Measurements from ENCODE around the gene KRCC1. TPM values are rescaled to one million over a fixed set of nuclear protein-coding genes. Genes with fewer than 3 reads are reported as not detected.

The KRCC1 gene
- total RNA-seq, 2 experiments from 2014 or later, result 3.0 to 3.2 TPM

- H3K9me3 ChIP-seq (ENCODE audit: control insufficient read depth in 1 of 2, insufficient read depth in 1 of 2, low read length in 2 of 2), result no peaks in the 10 kb centered on the region
- Mint-ChIP-seq H3K27ac (no peak overlapping the region), H3K27me3 (no peaks in the 10 kb centered on the region), H3K9me3 (no peaks in the 10 kb centered on the region), H3K36me3 (ENCODE audit: low read depth) (no peaks in the 10 kb centered on the region), H3K4me3 (no peak overlapping the region), H3K4me1 (ENCODE audit: low read depth) (peaks cover 32% of the 10 kb centered on the region)
- ATAC-seq (ENCODE audit: poor library complexity) (no peak), DNase-seq (no peak)
- H3K4me1 ChIP-seq (ENCODE audit: insufficient read depth, low read length), result peaks cover 11% of the 10 kb centered on the region
- TF ChIP-seq CTCF (IDR thresholded peaks at IDR 0.05), result no peak
- H3K4me3 ChIP-seq (ENCODE audit: low read length), result no peak overlapping the region
- intact Hi-C loops (cut with DNase I, micrococcal nuclease), result no loop called here
- no peak overlapping the region for H3K27ac ChIP-seq (ENCODE audit: low read depth in 1 of 2, low read length in 2 of 2)
- POLR2A ChIA-PET, result no interaction called here
- no peaks in the 10 kb centered on the region for H3K36me3 ChIP-seq (ENCODE audit: insufficient read depth, low read length)
- CTCF ChIA-PET, result no interaction called here
- H3K27me3 ChIP-seq (ENCODE audit: control insufficient read depth in 1 of 2, insufficient read depth in 2 of 2, low read length in 2 of 2), result peaks cover 0 to 5% of the 10 kb centered on the region in 2 experiments
Measured at GRCh38 chr2:88087763-88088162, 32.2 kb upstream of the KRCC1 start.

DNA sequence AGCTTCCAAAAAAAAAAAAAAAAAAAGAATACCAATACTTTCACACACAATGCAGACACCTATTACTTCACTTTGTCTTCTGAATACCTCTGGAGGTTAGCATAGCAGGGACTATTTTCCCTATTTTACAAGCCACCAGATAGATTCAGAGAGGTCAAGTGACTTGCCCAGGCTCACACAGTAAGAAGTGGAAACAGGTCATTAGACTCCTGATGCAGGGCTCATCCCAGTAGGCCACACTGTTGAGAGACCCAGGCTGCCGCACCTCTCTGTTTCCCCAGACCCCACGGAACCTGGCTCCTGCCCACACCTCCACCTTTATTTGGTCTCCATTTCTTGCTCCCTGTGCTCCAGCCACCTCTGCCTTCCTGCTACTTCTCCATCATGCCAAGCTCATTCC is 31.5 kb upstream of the KRCC1 start:
- Histone ChIP-seq H3K27me3 (ENCODE audit: control insufficient read depth in 1 of 2, insufficient read depth in 2 of 2, low read length in 2 of 2) (peaks cover 0 to 5% of the 10 kb centered on the region in 2 experiments), H3K9me3 (ENCODE audit: control insufficient read depth in 1 of 2, insufficient read depth in 1 of 2, low read length in 2 of 2) (no peaks in the 10 kb centered on the region), H3K4me3 (ENCODE audit: low read length) (no peak overlapping the region), H3K27ac (ENCODE audit: low read depth in 1 of 2, low read length in 2 of 2) (no peak overlapping the region), H3K36me3 (ENCODE audit: insufficient read depth, low read length) (no peaks in the 10 kb centered on the region), H3K4me1 (ENCODE audit: insufficient read depth, low read length) (peaks cover 11% of the 10 kb centered on the region)
- H3K4me1 Mint-ChIP-seq (ENCODE audit: low read depth), result peaks cover 27% of the 10 kb centered on the region
- intact Hi-C loops (cut with DNase I, micrococcal nuclease), result no loop called here
- no peaks in the 10 kb centered on the region for H3K27me3 Mint-ChIP-seq
- no peaks in the 10 kb centered on the region for H3K36me3 Mint-ChIP-seq (ENCODE audit: low read depth)
- POLR2A ChIA-PET, result no interaction called here
- CTCF ChIA-PET, result no interaction called here
- ATAC-seq (ENCODE audit: poor library complexity) (no peak), DNase-seq (no peak)
- no peaks in the 10 kb centered on the region for H3K9me3 Mint-ChIP-seq
- TF ChIP-seq CTCF (IDR thresholded peaks at IDR 0.05), result no peak
- H3K27ac Mint-ChIP-seq, result no peak overlapping the region
- H3K4me3 Mint-ChIP-seq, result no peak overlapping the region

DNA sequence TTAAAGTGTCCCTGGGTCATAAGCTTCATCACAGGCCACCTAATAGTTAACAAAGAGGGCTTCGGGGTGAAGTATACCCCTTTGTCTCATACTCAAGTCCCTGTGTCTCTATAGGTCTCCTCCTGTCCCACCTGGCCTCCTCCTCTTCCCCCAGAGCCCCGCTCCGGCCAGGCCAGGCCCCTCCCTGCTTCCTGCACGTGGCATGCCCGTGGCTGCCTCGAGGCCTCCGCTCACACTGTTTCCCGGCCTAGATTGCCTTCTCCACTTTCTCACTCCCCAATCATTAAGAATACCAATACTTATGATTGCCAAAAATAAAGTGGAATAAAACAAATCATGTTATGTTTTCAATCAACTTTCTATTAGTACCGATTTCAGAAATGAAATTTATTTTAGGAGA is 30.8 kb upstream of the KRCC1 start:
- no peaks in the 10 kb centered on the region for H3K36me3 Mint-ChIP-seq (ENCODE audit: low read depth)
- CTCF ChIA-PET, result no interaction called here
- H3K27ac Mint-ChIP-seq, result no peak overlapping the region
- peaks cover 8% of the 10 kb centered on the region for H3K4me1 ChIP-seq (ENCODE audit: insufficient read depth, low read length)
- no peak overlapping the region for H3K4me3 Mint-ChIP-seq
- POLR2A ChIA-PET, result no interaction called here
- no peaks in the 10 kb centered on the region for H3K9me3 ChIP-seq (ENCODE audit: control insufficient read depth in 1 of 2, insufficient read depth in 1 of 2, low read length in 2 of 2)
- no peaks in the 10 kb centered on the region for H3K9me3 Mint-ChIP-seq
- TF ChIP-seq CTCF (IDR thresholded peaks at IDR 0.05), result no peak
- intact Hi-C loops (cut with DNase I, micrococcal nuclease), result no loop called here
- H3K4me3 ChIP-seq (ENCODE audit: low read length), result no peak overlapping the region
- DNase-seq (no peak), ATAC-seq (ENCODE audit: poor library complexity) (no peak)
- H3K4me1 Mint-ChIP-seq (ENCODE audit: low read depth), result peaks cover 26% of the 10 kb centered on the region
- no peaks in the 10 kb centered on the region for H3K36me3 ChIP-seq (ENCODE audit: insufficient read depth, low read length)
- peaks cover 0 to 5% of the 10 kb centered on the region in 2 experiments for H3K27me3 ChIP-seq (ENCODE audit: control insufficient read depth in 1 of 2, insufficient read depth in 2 of 2, low read length in 2 of 2)
- H3K27ac ChIP-seq (ENCODE audit: low read depth in 1 of 2, low read length in 2 of 2), result no peak overlapping the region
- H3K27me3 Mint-ChIP-seq, result no peaks in the 10 kb centered on the region

Data from CD4-positive, alpha-beta T cell (primary cell).